T follicular helper cell (primary cell): ENCODE data around the gene DHRS7B.

Experiments used
- DNase-seq: peaks from one replicate; pipeline ENCODE4 v3.0.0-alpha.2; 2020; ENCODE audit warnings: low read depth

The DHRS7B gene

GRCh38 chr17:21239680-21240368 lies 113.1 kb downstream of the DHRS7B start:
- DNase-seq, result no peak

- no peak for DNase-seq
Measured at GRCh38 chr17:21240369-21241055, 113.7 kb downstream of the DHRS7B start.
